GM23338 (cell line): ENCODE results near the gene ZNF622. TPM values are rescaled to one million over a fixed set of nuclear protein-coding genes. Genes with fewer than 3 reads are reported as not detected.

Experiments used
- ATAC-seq: fragments of 200-7000 bp; cut with Tn5 transposase; 3 replicates; pipeline ENCODE4 v1.9.1; 2020
- DNase-seq: peaks from one replicate; pipeline ENCODE4 v3.0.0-alpha.2; 2015; ENCODE audit warnings: low spot score
- H2AFZ ChIP-seq: fragments of 200-600 bp; sonication (generic); 2 replicates; pipeline ENCODE4 v1.8.0; 2016; ENCODE audit warnings: antibody characterized with exemption, mild to moderate bottlenecking, moderate library complexity
- H3F3A ChIP-seq: fragments of 200-600 bp; sonication (generic); replicated peaks from 2 replicates; pipeline ENCODE4 v1.8.0; 2017; ENCODE audit warnings: antibody characterized with exemption, mixed run types, low read depth
- H3K27ac ChIP-seq: fragments of 200-600 bp; sonication (generic); 2 replicates; pipeline ENCODE4 v1.6.1; 2016; ENCODE audit warnings: low read depth
- H3K27me3 ChIP-seq: fragments of 200-600 bp; sonication (generic); 2 replicates; pipeline ENCODE4 v1.8.0; 2016; ENCODE audit warnings: mild to moderate bottlenecking, mixed run types, moderate library complexity; ENCODE audit not compliant: insufficient read depth
- H3K36me3 ChIP-seq: fragments of 200-600 bp; sonication (generic); 2 replicates; pipeline ENCODE4 v1.8.0; 2016; ENCODE audit warnings: mild to moderate bottlenecking; ENCODE audit not compliant: insufficient read depth
- H3K4me1 ChIP-seq: fragments of 200-600 bp; sonication (generic); 2 replicates; pipeline ENCODE4 v1.8.0; 2016; ENCODE audit warnings: mild to moderate bottlenecking, moderate library complexity; ENCODE audit not compliant: insufficient read depth
- H3K4me2 ChIP-seq: fragments of 200-600 bp; sonication (generic); 2 replicates; pipeline ENCODE4 v1.7.1; 2017; ENCODE audit warnings: mixed run types
- H3K4me3 ChIP-seq: fragments of 200-600 bp; sonication (generic); 2 replicates; pipeline ENCODE4 v1.6.1; 2016; ENCODE audit warnings: mixed run types
- H3K79me2 ChIP-seq: fragments of 200-600 bp; sonication (generic); replicated peaks from 2 replicates; pipeline ENCODE4 v1.8.0; 2017; ENCODE audit warnings: mild to moderate bottlenecking; ENCODE audit not compliant: insufficient read depth
- H3K9me2 ChIP-seq: fragments of 200-600 bp; sonication (generic); 2 replicates; pipeline ENCODE4 v1.8.0; 2017; ENCODE audit not compliant: insufficient read depth
- H4K20me1 ChIP-seq: fragments of 200-600 bp; sonication (generic); replicated peaks from 2 replicates; pipeline ENCODE4 v1.8.0; 2017; ENCODE audit warnings: mild to moderate bottlenecking; ENCODE audit not compliant: insufficient read depth
- H3K27ac Mint-ChIP-seq: 2 replicates; pipeline ENCODE4 v1.8.0; 2020; ENCODE audit warnings: inconsistent platforms, mild to moderate bottlenecking, moderate library complexity, mixed read lengths
- H3K27me3 Mint-ChIP-seq: 3 replicates; pipeline ENCODE4 v1.8.0; 2022; ENCODE audit warnings: low read depth, mild to moderate bottlenecking, moderate library complexity, mixed read lengths, inconsistent platforms; ENCODE audit not compliant: insufficient read depth, poor library complexity
- H3K36me3 Mint-ChIP-seq: 3 replicates; pipeline ENCODE4 v1.8.0; 2021; ENCODE audit warnings: low read depth, mild to moderate bottlenecking, inconsistent platforms, moderate library complexity, mixed read lengths
- H3K4me1 Mint-ChIP-seq: 3 replicates; pipeline ENCODE4 v1.8.0; 2020; ENCODE audit warnings: mild to moderate bottlenecking, inconsistent platforms, mixed read lengths
- H3K4me3 Mint-ChIP-seq: 3 replicates; pipeline ENCODE4 v1.8.0; 2021; ENCODE audit warnings: moderate library complexity, mild to moderate bottlenecking, inconsistent platforms, mixed read lengths
- H3K9me3 Mint-ChIP-seq: 3 replicates; pipeline ENCODE4 v1.8.0; 2020; ENCODE audit warnings: moderate library complexity, mild to moderate bottlenecking, inconsistent platforms, mixed read lengths
- CREB1 ChIP-seq: fragments of 250-450 bp; sonication (Bioruptor Pico); IDR thresholded peaks from 2 replicates; pipeline ENCODE4 v1.5.0; 2020; ENCODE audit warnings: low read depth, mild to moderate bottlenecking, moderate library complexity
- CTCF ChIP-seq, 2 experiments: fragments of 200-600 bp in 1 of 2; sonication (generic) in 1 of 2; conservative IDR thresholded peaks; 2 replicates each; pipeline versions ENCODE4 v1.5.1 to v1.6.1; 2016 to 2017; ENCODE audit warnings: antibody characterized with exemption in 2 of 2, low read depth in 2 of 2, mild to moderate bottlenecking in 2 of 2, moderate library complexity in 1 of 2
- ETS1 ChIP-seq: IDR thresholded peaks from 2 replicates; pipeline ENCODE4 v1.6.1; 2016; ENCODE audit warnings: antibody characterized with exemption
- EZH2 ChIP-seq: fragments of 200-600 bp; sonication (generic); IDR thresholded peaks from one replicate; pipeline ENCODE4 v1.8.0; 2017; ENCODE audit warnings: antibody characterized with exemption, mild to moderate bottlenecking, low read depth; ENCODE audit not compliant: unreplicated experiment
- EZH2phosphoT487 ChIP-seq: fragments of 200-600 bp; sonication (generic); IDR thresholded peaks from one replicate; pipeline ENCODE4 v1.8.1; 2018; ENCODE audit warnings: antibody characterized with exemption; ENCODE audit not compliant: unreplicated experiment
- JUNB ChIP-seq: IDR thresholded peaks from one replicate; pipeline ENCODE4 v1.6.1; 2016; ENCODE audit warnings: antibody characterized with exemption; ENCODE audit not compliant: unreplicated experiment
- NANOG ChIP-seq: IDR thresholded peaks from 2 replicates; pipeline ENCODE4 v1.6.1; 2016; ENCODE audit warnings: antibody characterized with exemption, borderline replicate concordance
- REST ChIP-seq: IDR thresholded peaks from one replicate; pipeline ENCODE4 v1.6.1; 2018; ENCODE audit warnings: antibody characterized with exemption; ENCODE audit not compliant: unreplicated experiment
- STAT1 ChIP-seq: IDR thresholded peaks from one replicate; pipeline ENCODE4 v1.6.1; 2016; ENCODE audit warnings: antibody characterized with exemption; ENCODE audit not compliant: unreplicated experiment
- polyA plus RNA-seq: library from polyadenylated mRNA; unstranded; fragments of >200 nt; fragmentation: Nextera tagmentation; extraction: Ambion mirVana; gene quantifications from 2 replicates; pipeline ENCODE4 v1.2.1, GENCODE V29; 2016
- total RNA-seq: library from RNA; depleted of rRNA; stranded (reverse); fragments of >200 nt; shearing (Covaris generic); gene quantifications from 2 replicates; pipeline ENCODE4 v1.2.3, GENCODE V29; 2014

The ZNF622 gene
- total and polyA plus RNA-seq, 2 experiments from 2014 or later, result 20.1 to 30.7 TPM

GRCh38 chr5:16459451-16459850 is 6.1 kb downstream of the ZNF622 start (continued):
- TF ChIP-seq ETS1 (no peak), EZH2phosphoT487 (no peak), STAT1 (no peak), JUNB (no peak), EZH2 (no peak), NANOG (no peak)

DNA sequence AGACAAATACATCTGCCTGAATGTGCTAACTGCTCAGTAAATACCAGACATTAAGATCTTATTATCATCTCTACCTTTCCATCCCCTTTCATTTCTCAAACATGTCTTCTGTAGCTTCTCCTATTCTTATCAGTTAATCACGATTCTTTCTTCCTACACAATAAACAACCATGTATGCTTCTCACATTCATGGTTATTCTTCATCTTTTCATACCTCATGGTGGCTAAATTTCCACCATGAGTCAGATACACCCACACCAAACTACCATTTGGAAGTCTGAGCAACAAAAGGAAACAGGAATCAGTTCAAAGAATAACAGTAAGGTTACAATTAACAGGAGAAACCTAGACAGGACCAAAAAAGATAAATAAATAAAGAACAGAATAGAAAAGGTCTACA is 7.7 kb downstream of the ZNF622 start:
- Histone ChIP-seq H3K9me2 (no peaks in the 10 kb centered on the region), H3K4me2 (no peak overlapping the region), H3K27ac (no peak overlapping the region), H2AFZ (no peak overlapping the region), H3K36me3 (peaks cover 17% of the 10 kb centered on the region), H4K20me1 (peaks cover 3% of the 10 kb centered on the region), H3K79me2 (peaks cover 42% of the 10 kb centered on the region), H3K4me1 (no peaks in the 10 kb centered on the region), H3K27me3 (no peaks in the 10 kb centered on the region), H3K4me3 (no peak overlapping the region), H3F3A (no peaks in the 10 kb centered on the region)
- DNase-seq (no peak), ATAC-seq (no peak)
- Mint-ChIP-seq H3K27me3 (no peaks in the 10 kb centered on the region), H3K4me1 (peaks cover 7% of the 10 kb centered on the region; the same call in 1 of the 3 replicates), H3K9me3 (no peaks in the 10 kb centered on the region), H3K36me3 (peaks cover 57% of the 10 kb centered on the region), H3K27ac (no peak overlapping the region), H3K4me3 (no peak overlapping the region)
- TF ChIP-seq CREB1 (CRISPR knock-in tag) (no peak), EZH2 (no peak), ETS1 (no peak)

- H3K9me3 Mint-ChIP-seq, result no peaks in the 10 kb centered on the region
- H3K36me3 ChIP-seq, result peaks cover 14% of the 10 kb centered on the region
- H3K79me2 ChIP-seq, result peaks cover 41% of the 10 kb centered on the region
- DNase-seq, result no peak
- H3K27ac ChIP-seq, result no peak overlapping the region
- H3K4me3 Mint-ChIP-seq, result no peak overlapping the region
- no peaks in the 10 kb centered on the region for H3K27me3 ChIP-seq
- H3K4me2 ChIP-seq, result no peak overlapping the region
- peaks cover 56% of the 10 kb centered on the region for H3K36me3 Mint-ChIP-seq
- no peak for ATAC-seq
- no peak overlapping the region for H2AFZ ChIP-seq
- no peaks in the 10 kb centered on the region for H3K9me2 ChIP-seq
- no peak for TF ChIP-seq ETS1
- no peak for TF ChIP-seq REST
- no peak for TF ChIP-seq JUNB
- TF ChIP-seq NANOG, result no peak
- peak in 1 of 2 experiments; percentile 19; a peak in 1 of 4 replicates for TF ChIP-seq CTCF (conservative IDR thresholded peaks at IDR 0.05; ENCODE audit: low read depth in 2 of 2)
- H3K4me1 ChIP-seq, result no peaks in the 10 kb centered on the region
- no peaks in the 10 kb centered on the region for H3F3A ChIP-seq
- H3K4me3 ChIP-seq, result no peak overlapping the region
- H3K27me3 Mint-ChIP-seq, result no peaks in the 10 kb centered on the region
- H4K20me1 ChIP-seq, result peaks cover 3% of the 10 kb centered on the region
- peaks cover 7% of the 10 kb centered on the region; the same call in 1 of the 3 replicates for H3K4me1 Mint-ChIP-seq
- no peak overlapping the region for H3K27ac Mint-ChIP-seq
These were observed 8.1 kb downstream of the ZNF622 start for GRCh38 chr5:16457451-16457850.
